HL-60/S4 (cell line): ENCODE measurements around the gene CAB39L.

ENCODE experiments used
- in situ Hi-C: fragments of 300-500 bp; cut with MboI; formaldehyde crosslinking; loops from 2 replicates; pipeline ENCODE4 v1.14.3; 2022; ENCODE audit warnings: low sequenced_read_pairs

Gene CAB39L

DNA sequence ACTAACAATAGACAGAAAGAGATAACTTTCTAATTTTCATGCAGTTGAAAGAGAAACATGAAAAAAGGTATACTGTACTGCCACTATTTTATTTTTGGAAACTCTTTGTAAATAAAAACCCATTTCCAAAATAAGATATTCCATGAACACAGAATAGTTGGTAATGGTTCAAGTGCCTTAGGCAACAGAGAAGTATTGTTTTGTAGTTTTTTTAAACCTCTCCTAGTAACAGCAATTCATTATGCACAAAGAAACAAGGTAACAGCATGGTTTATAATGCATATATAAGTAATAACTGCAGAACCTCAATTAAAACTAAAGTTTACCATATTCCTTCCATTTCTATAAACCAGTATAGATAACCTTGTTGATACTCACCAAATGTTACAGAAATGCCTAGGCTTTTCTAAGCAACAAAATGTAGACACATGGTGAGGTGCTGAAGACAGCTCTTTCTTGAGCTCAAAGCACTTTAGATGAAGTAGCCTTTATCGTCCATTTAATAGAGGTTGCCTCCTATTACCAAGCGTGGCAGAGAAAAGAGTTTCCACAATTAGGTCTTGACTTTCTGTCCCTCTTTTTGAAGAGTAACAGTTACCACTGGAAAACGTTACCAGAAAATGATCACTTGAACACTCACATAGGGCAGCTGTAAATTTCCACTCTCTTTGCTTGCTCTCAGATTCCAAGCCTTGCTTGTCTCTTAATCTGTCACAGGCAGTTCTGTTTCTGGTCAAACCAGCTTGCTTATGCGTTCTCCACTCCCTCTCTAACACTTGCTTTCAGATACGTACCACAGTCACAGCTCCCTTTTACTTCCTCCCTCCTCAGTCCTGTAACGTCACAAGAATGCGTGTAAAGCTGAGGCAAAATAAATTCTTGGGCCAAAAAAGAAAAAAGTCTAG, 42.9 kb downstream of the CAB39L start:
- in situ Hi-C loops: no loop called here

- in situ Hi-C loops: no loop called here
Observed at GRCh38 chr13:49399801-49400472, 43.9 kb downstream of the CAB39L start.

DNA sequence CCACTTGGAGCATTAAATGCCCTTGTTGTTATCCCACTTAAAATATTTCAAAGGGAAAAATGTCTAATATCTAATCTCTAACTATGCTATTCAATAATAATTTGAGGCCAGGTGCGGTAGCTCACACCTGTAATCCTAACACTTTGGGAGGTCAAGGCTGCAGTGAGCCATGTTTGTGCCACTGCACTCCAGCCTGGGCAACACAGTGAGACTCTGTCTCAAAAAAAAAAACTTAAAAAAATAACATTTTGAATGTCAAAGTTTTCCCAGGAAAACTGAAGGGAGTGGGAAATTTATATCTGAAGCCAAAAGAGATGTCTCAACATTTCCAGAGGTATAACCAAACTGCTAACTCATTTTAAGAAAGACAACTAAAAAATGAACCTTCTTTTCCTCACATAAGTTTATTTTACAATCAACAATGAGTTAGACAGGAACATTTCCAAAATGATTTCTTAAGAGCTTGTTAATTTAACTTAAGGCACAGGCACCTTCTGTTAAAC, 47.9 kb downstream of the CAB39L start:
- in situ Hi-C loops: no loop called here

- in situ Hi-C loops: no loop called here
Observed at GRCh38 chr13:49395451-49395865, 48.4 kb downstream of the CAB39L start.

DNA sequence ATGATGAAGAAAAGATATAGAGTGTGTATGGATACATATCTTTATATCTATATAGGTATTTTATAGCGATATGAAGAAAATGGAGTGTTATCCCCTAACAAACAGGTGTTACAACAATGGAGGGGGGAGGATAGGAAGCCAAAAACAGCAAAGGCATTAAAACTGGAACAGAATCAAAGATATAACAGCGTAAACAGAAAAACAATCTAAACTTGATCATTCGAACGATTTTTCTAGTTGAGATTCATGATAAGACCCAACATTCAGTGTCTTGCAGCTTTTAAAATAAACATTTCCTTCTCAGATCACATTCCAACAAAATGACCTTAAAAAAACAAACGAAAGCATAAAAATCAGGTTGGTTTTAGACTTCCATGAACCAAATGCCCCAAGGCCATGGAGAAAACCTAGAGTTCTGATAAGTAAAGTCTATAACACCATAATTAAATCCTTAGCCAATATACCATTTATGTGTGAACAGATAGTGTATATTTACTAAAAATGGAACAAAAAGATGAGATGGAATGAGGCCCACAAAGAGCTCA, 55.7 kb downstream of the CAB39L start:
- in situ Hi-C loops: no loop called here

DNA sequence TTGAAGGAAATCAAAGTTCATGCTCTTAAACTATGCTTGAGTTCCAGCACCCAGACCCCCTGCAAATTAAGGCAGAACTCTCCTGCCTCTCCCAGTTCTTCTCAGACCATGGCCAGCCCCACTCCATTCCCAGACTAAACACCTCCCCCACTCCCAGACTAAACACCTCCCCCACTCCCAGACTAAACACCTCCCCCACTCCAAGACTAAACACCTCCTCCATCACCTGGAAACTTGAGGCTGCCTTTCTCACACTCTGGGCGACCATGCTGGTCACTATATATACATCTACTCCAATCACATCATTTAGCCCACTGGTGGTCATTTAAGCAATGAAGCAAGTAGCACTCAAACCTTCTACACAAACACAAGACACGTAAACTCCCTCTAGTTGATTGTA, 57.2 kb downstream of the CAB39L start:
- in situ Hi-C loops: no loop called here

- in situ Hi-C loops: no loop called here
Observed at GRCh38 chr13:49376121-49376520, 67.7 kb downstream of the CAB39L start.

GRCh38 chr13:49374585-49375290, 69.1 kb downstream of the CAB39L start:
- in situ Hi-C loops: no loop called here

- in situ Hi-C loops: no loop called here
Observed at GRCh38 chr13:49373716-49374115, 70.1 kb downstream of the CAB39L start.

- in situ Hi-C loops: no loop called here
Observed at GRCh38 chr13:49371943-49372613, 71.8 kb downstream of the CAB39L start.

- in situ Hi-C loops: no loop called here
Observed at GRCh38 chr13:49370371-49370770, 73.5 kb downstream of the CAB39L start.

DNA sequence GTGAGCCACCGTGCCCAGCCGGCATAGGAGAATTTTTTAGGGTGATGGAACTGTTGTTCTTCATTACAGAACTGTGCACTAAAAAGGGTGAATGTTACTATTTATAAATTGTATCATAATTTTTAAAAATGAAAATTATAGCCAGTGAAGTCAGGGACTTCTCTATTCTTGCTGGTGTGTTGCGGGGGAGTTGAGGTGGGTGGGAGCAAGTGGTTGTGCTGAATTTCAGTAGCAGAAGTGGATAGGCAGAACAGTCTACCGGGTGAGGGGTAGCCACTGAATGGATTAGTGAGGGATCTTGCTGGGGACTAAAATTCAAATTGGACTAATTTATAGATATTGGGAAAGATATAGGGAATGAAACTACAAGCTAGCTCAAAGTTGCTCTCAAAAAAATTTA, 74.0 kb downstream of the CAB39L start:
- in situ Hi-C loops: no loop called here

DNA sequence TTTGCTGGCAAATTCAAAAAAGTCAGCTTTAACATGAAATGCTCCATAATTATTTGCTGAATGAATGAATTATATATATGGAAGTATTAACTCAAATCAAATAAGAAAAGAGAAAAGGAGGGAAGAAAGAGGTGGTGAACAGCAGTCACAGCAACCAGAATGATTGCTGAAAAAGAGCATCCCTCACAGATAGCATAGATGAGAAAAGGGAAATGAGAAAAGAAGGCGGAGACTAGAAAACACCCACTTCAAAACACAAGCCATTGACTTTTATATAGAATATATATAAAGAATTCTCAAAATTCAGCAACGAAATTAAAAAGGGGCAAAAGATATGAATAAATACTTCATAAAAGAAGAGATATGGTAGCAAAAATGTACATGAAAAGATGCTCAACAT, 75.2 kb downstream of the CAB39L start:
- in situ Hi-C loops: no loop called here

DNA sequence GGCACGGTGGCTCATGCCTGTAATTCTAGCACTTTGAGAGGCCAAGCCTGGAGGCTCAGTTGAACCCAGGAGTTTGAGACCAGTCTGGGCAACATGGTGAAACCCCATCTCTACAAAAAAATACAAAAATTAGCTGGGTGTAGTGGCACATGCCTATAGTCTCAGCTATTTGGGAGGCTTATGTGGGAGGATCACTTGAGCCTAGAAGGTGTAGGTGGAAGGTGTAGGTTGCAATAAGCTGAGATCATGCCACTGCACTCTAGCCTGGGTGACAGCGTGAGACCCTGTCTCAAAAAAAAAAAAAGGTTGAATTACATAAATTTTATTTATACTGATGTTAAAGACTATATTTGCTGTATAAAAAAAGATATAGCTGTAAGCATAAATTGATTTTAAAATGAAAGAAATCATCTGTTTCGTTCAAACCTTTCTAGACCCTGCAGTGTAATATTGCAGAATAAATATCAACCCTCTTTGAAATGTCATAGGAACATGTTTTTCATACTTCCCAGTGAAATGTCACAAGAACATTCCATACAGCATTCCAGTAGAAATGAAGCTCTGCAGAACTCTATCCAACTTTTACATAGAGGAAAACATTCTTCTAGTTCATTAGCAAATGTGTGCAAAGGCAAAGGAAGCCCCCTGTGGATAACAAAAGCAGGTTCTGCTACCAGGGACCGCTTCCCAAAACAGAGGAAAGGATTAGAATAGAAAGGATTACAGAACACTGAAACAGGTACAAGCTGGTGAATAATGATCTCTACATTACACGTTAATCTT, 76.0 kb downstream of the CAB39L start:
- in situ Hi-C loops: no loop called here

DNA sequence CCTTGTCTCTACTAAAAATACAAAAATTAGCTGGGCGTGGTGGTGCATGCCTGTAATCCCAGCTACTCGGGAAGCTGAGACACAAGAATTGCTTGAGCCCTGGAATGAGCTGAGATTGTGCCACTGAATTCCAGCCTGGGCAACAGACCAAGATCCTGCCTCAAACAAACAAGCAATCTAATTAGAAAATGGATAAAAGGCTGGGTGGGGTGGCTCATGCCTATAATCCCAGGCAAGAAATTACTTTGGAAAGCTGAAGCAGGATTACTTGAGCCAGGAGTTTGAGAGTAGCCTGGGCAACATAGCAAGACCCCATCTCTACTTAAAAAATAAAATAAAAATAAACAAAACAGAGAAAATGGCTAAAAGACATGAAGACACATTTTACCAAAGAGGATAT, 77.0 kb downstream of the CAB39L start:
- in situ Hi-C loops: no loop called here

DNA sequence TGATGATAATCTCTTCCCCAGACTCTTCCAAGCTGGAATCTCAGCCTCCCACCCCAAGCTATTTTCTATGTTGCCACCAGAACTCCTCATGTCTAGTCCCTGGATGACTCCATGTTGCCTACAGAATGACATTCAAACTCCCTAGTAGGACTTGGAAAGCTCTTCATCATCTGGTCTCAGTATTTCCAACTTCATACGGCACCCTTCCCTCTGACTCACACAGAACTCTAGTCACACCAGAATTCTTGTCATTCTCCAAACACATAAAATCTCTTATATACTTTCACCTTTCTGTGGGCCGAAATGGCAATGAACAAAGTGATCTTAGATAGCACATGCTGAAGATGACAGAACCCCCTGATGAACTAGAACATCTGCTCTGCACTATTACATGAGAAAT, 86.2 kb downstream of the CAB39L start:
- in situ Hi-C loops: no loop called here

GRCh38 chr13:49356223-49356622, 87.6 kb downstream of the CAB39L start:
- in situ Hi-C loops: no loop called here

DNA sequence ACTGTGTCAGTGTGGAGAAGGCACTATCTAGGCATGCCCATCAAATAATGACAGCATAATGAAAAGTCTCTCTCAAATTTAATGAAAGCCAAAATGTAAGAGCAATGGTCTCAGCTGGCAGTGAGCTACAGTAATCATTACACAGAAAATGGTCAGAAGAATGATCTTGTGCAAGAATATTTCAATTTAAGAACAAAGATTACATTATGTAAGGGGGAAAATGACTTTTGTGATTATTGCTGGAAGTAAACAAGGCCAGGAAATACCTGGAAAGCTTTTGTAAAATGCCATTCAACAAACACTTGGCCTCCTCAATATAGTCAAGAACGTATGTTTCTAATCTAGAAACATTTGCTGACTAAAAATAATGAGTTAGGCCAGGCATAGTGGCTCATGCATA, 89.1 kb downstream of the CAB39L start:
- in situ Hi-C loops: no loop called here

GRCh38 chr13:49353908-49354307, 90.0 kb downstream of the CAB39L start:
- in situ Hi-C loops: no loop called here

GRCh38 chr13:49351871-49352270, 92.0 kb downstream of the CAB39L start:
- in situ Hi-C loops: no loop called here
